ENCODE measurements around the gene FBXL17. TPM values are rescaled to one million over a fixed set of nuclear protein-coding genes. Genes with fewer than 3 reads are reported as not detected.

Gene FBXL17
- total RNA-seq, 1 donor from 2014 or later: 11.1 TPM

DNA sequence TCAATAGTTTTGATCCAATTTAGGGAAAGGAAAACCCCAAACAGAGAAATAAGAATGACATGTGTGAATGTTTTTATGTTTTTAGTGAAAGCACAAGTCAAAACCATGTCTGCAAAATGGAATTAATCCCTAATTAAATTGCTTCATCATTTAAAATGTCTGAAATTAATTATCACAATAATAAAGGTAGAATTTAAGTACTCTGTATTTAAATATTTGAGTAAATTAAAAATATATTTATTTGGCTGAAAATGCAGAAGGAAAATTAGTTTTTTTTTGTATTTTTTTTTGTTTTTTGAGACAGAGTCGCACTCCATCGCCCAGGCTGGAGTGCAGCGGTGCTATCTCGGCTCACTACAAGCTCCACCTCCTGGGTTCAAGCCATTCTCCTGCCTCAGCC is 380.7 kb downstream of the FBXL17 start:
- Mint-ChIP-seq H3K4me1 (ENCODE audit: unreplicated experiment) (peaks cover 3% of the 10 kb centered on the region), H3K27ac (no peak overlapping the region), H3K9me3 (no peaks in the 10 kb centered on the region), H3K27me3 (no peaks in the 10 kb centered on the region), H3K4me3 (no peak overlapping the region), H3K36me3 (no peaks in the 10 kb centered on the region)
- TF ChIP-seq, protein P1, sequence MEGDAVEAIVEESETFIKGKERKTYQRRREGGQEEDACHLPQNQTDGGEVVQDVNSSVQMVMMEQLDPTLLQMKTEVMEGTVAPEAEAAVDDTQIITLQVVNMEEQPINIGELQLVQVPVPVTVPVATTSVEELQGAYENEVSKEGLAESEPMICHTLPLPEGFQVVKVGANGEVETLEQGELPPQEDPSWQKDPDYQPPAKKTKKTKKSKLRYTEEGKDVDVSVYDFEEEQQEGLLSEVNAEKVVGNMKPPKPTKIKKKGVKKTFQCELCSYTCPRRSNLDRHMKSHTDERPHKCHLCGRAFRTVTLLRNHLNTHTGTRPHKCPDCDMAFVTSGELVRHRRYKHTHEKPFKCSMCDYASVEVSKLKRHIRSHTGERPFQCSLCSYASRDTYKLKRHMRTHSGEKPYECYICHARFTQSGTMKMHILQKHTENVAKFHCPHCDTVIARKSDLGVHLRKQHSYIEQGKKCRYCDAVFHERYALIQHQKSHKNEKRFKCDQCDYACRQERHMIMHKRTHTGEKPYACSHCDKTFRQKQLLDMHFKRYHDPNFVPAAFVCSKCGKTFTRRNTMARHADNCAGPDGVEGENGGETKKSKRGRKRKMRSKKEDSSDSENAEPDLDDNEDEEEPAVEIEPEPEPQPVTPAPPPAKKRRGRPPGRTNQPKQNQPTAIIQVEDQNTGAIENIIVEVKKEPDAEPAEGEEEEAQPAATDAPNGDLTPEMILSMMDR (conservative IDR thresholded peaks at IDR 0.05): no peak
- DNase-seq (ENCODE audit: extremely low spot score, unreplicated experiment): no peak

DNA sequence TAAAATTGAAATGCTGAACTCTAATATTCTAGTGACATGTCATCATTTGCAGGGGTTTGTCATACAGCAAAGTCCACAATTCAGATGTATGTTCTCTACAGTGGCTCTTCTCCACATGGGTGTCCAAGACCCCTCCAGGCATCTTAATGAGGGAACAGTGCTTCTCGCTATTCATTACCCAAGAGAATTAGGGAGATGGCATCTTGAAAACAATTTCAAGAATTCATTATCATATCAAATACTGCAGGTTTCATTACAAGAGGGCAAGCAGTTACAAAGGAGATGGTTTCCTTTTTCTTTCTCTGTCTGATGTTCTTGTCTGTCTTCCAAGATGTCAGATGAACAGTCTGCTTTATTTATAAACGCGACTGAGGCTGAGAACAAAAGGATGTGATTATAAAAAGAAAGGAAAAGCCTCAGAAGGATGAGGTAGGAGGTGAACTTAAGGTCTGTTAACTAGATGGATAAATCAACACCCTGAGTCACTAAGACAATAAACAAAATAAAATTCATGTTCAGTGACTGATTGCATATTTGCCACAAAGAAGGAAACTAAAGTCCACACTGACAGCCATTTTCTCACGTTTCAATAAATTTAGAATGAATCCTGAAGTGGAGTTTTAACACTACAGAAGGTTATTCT is 384.4 kb downstream of the FBXL17 start:
- TF ChIP-seq, protein P1 (conservative IDR thresholded peaks at IDR 0.05): no peak
- H3K36me3 Mint-ChIP-seq: no peaks in the 10 kb centered on the region
- no peaks in the 10 kb centered on the region for H3K27me3 Mint-ChIP-seq
- H3K27ac Mint-ChIP-seq: no peak overlapping the region
- no peak overlapping the region for H3K4me3 Mint-ChIP-seq
- H3K9me3 Mint-ChIP-seq: no peaks in the 10 kb centered on the region
- no peak for DNase-seq (ENCODE audit: extremely low spot score, unreplicated experiment)
- no peaks in the 10 kb centered on the region for H3K4me1 Mint-ChIP-seq (ENCODE audit: unreplicated experiment)

GRCh38 chr5:107993341-107993740 is 388.6 kb downstream of the FBXL17 start:
- peaks cover 3% of the 10 kb centered on the region for H3K36me3 Mint-ChIP-seq

GRCh38 chr5:107990881-107991810 is 390.8 kb downstream of the FBXL17 start:
- no peaks in the 10 kb centered on the region for H3K27me3 Mint-ChIP-seq
- H3K36me3 Mint-ChIP-seq: peaks cover 3% of the 10 kb centered on the region
- no peak for DNase-seq (ENCODE audit: extremely low spot score, unreplicated experiment)
- no peak overlapping the region for H3K27ac Mint-ChIP-seq
- no peaks in the 10 kb centered on the region for H3K4me1 Mint-ChIP-seq (ENCODE audit: unreplicated experiment)
- H3K9me3 Mint-ChIP-seq: no peaks in the 10 kb centered on the region
- no peak overlapping the region for H3K4me3 Mint-ChIP-seq
- TF ChIP-seq, protein P1 (conservative IDR thresholded peaks at IDR 0.05): no peak

More at GRCh38 chr5:107993341-107993740, 388.6 kb downstream of the FBXL17 start:
- no peaks in the 10 kb centered on the region for H3K27me3 Mint-ChIP-seq
- TF ChIP-seq, protein P1 (conservative IDR thresholded peaks at IDR 0.05): no peak
- no peak overlapping the region for H3K27ac Mint-ChIP-seq
- no peaks in the 10 kb centered on the region for H3K4me1 Mint-ChIP-seq (ENCODE audit: unreplicated experiment)
- DNase-seq (ENCODE audit: extremely low spot score, unreplicated experiment): no peak
- no peak overlapping the region for H3K4me3 Mint-ChIP-seq
- H3K9me3 Mint-ChIP-seq: no peaks in the 10 kb centered on the region

GRCh38 chr5:107985144-107985543 is 396.8 kb downstream of the FBXL17 start:
- H3K9me3 Mint-ChIP-seq: no peaks in the 10 kb centered on the region
- no peak overlapping the region for H3K4me3 Mint-ChIP-seq
- no peaks in the 10 kb centered on the region for H3K4me1 Mint-ChIP-seq (ENCODE audit: unreplicated experiment)
- TF ChIP-seq, protein P1 (conservative IDR thresholded peaks at IDR 0.05): no peak
- peaks cover 3% of the 10 kb centered on the region for H3K36me3 Mint-ChIP-seq
- H3K27ac Mint-ChIP-seq: no peak overlapping the region
- DNase-seq (ENCODE audit: extremely low spot score, unreplicated experiment): no peak
- no peaks in the 10 kb centered on the region for H3K27me3 Mint-ChIP-seq
